ENCODE measurements around the gene RCL1.

DNA sequence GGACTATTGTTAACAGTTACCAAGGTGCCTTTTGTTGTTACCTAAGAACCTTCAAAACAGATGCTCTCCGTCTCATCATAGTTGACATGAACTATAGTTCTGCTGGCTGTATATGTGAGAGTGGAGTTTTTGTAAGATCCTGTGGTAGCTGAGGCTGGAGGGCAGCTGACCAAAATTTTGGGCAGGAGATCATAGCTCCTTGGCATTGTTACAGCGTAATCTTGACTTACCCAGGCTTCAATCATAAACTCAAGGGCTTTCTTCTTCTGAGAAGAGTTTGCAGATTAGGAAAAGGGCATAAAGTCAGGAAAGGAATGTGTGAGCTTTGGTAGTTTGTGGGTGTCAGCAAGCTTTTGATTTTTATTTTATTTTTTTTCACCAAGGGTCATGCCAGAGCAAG lies 34.5 kb downstream of the RCL1 start:
- TF ChIP-seq CTCF (IDR thresholded peaks at IDR 0.05; ENCODE audit: low read length) (no peak), EZH2phosphoT487 (IDR thresholded peaks at IDR 0.05; ENCODE audit: low read length) (no peak), EZH2 (optimal IDR thresholded peaks at IDR 0.05; ENCODE audit: low read depth, low read length) (no peak)
